HCT116 (cell line): Measurements from ENCODE around the gene GPM6B. TPM values are rescaled to one million over a fixed set of nuclear protein-coding genes. Genes with fewer than 3 reads are reported as not detected.

Source experiments
- ATAC-seq: fragments of 200-7000 bp; cut with Tn5 transposase; 2 replicates; pipeline ENCODE4 v1.9.1; 2020; ENCODE audit warnings: mild to moderate bottlenecking, moderate library complexity
- BruUV-seq: library from RNA; stranded (reverse); fragments of 400-500 nt; replicated peaks from 2 replicates; lab custom pipeline; 2021; lab: Mats Ljungman, UMichigan
- CTCF ChIA-PET: fragments of 300-600 bp; sonication (Branson Sonifier 250); formaldehyde crosslinking; loops from one replicate; lab custom pipeline; 2021; ENCODE audit warnings: antibody characterized with exemption; lab: Charles Lee
- POLR2A ChIA-PET: fragments of 300-600, 350-600 bp; sonication (Branson Sonifier 250); formaldehyde crosslinking; loops from one replicate; lab custom pipeline; 2021; ENCODE audit warnings: antibody characterized with exemption; lab: Charles Lee
- RAD21 ChIA-PET, 2 experiments: fragments of 300-600 bp; sonication (Branson Sonifier 250); formaldehyde crosslinking; loops; one replicate each; lab custom pipeline; 2023; ENCODE audit warnings: low total read pairs in 2 of 2; ENCODE audit not compliant: uncharacterized antibody in 2 of 2, unreplicated experiment in 2 of 2, low non-redundant PET in 1 of 2; lab: Charles Lee
- DNase-seq: peaks from one replicate; pipeline ENCODE4 v3.0.0-alpha.2; 2010; ENCODE audit warnings: low read depth, low spot score
- H2AFZ ChIP-seq: fragments of 200-600 bp; shearing (Covaris generic), sonication (generic); 2 replicates; pipeline ENCODE4 v1.6.1; 2017; ENCODE audit warnings: low read depth, mixed run types, mixed read lengths, antibody characterized with exemption, low read length; ENCODE audit not compliant: poor library complexity, severe bottlenecking
- H3K27ac ChIP-seq: 2 replicates; pipeline ENCODE4 v1.5.1; 2012; ENCODE audit warnings: low read depth, low read length
- H3K27me3 ChIP-seq: fragments of 200-600 bp; sonication (generic); 2 replicates; pipeline ENCODE4 v1.6.1; 2016; ENCODE audit warnings: mixed run types, low read length, mixed read lengths; ENCODE audit not compliant: insufficient read depth
- H3K36me3 ChIP-seq, 2 experiments: fragments of 200-500 bp in 1 of 2; fragments of 200-600 bp in 1 of 2; sonication (Bioruptor generic) in 1 of 2; sonication (generic) in 1 of 2; 2 replicates each; pipeline versions ENCODE4 v1.5.1 to v1.6.1; 2014 to 2016; ENCODE audit warnings: low read length in 2 of 2, inconsistent platforms in 1 of 2, mixed read lengths in 1 of 2, mixed run types in 1 of 2; ENCODE audit not compliant: insufficient read depth in 2 of 2, control insufficient read depth in 1 of 2
- H3K4me1 ChIP-seq, 2 experiments: fragments of 200-600 bp in 1 of 2; sonication (generic) in 1 of 2; 2 replicates each; pipeline versions ENCODE4 v1.5.1 to v1.6.1; 2012 to 2017; ENCODE audit warnings: low read length in 2 of 2, inconsistent platforms in 1 of 2, mild to moderate bottlenecking in 1 of 2, mixed read lengths in 1 of 2, mixed run types in 1 of 2, moderate library complexity in 1 of 2; ENCODE audit not compliant: insufficient read depth in 2 of 2, control insufficient read depth in 1 of 2
- H3K4me2 ChIP-seq: fragments of 200-600 bp; sonication (generic); 2 replicates; pipeline ENCODE4 v1.6.1; 2017; ENCODE audit warnings: mixed run types, low read length, mixed read lengths
- H3K4me3 ChIP-seq, 2 experiments: fragments of 200-600 bp in 1 of 2; sonication (generic) in 1 of 2; replicated peaks in 1 of 2; 2 replicates each; pipeline ENCODE4 v1.5.1; 2011 to 2016; ENCODE audit warnings: low read length in 2 of 2, control low read depth in 1 of 2, low read depth in 1 of 2, mild to moderate bottlenecking in 1 of 2, mixed read lengths in 1 of 2, mixed run types in 1 of 2
- H3K79me2 ChIP-seq: fragments of 200-600 bp; sonication (generic); 2 replicates; pipeline ENCODE4 v1.6.1; 2017; ENCODE audit warnings: mild to moderate bottlenecking, mixed run types, low read length, moderate library complexity, mixed read lengths; ENCODE audit not compliant: insufficient read depth
- H3K9ac ChIP-seq: fragments of 200-600 bp; sonication (generic); 2 replicates; pipeline ENCODE4 v1.6.1; 2016; ENCODE audit warnings: low read length, mixed read lengths
- H3K9me2 ChIP-seq: fragments of 200-600 bp; sonication (generic), shearing (Covaris generic); 2 replicates; pipeline ENCODE4 v1.6.1; 2017; ENCODE audit warnings: mixed run types, mild to moderate bottlenecking, moderate library complexity; ENCODE audit not compliant: insufficient read depth
- H3K9me3 ChIP-seq, 2 experiments: fragments of 200-500 bp in 1 of 2; fragments of 200-600 bp in 1 of 2; sonication (Bioruptor generic) in 1 of 2; sonication (generic) in 1 of 2; 2 replicates each; pipeline ENCODE4 v1.6.1; 2014 to 2017; ENCODE audit warnings: low read length in 2 of 2, mixed read lengths in 2 of 2, inconsistent platforms in 1 of 2, low read depth in 1 of 2, mild to moderate bottlenecking in 1 of 2, mixed run types in 1 of 2, moderate library complexity in 1 of 2; ENCODE audit not compliant: control insufficient read depth in 1 of 2, insufficient read depth in 1 of 2
- H4K20me1 ChIP-seq: fragments of 200-600 bp; sonication (generic), shearing (Covaris generic); 2 replicates; pipeline ENCODE4 v1.6.1; 2017; ENCODE audit warnings: mixed run types, mild to moderate bottlenecking, moderate library complexity; ENCODE audit not compliant: insufficient read depth
- CTCF ChIP-seq, 3 experiments: fragments of 200-600 bp in 1 of 3; sonication (generic) in 1 of 3; IDR thresholded peaks in 2 of 3; conservative IDR thresholded peaks in 1 of 3; 2 replicates each; pipeline ENCODE4 v1.5.1; 2012 to 2017; ENCODE audit warnings: low read depth in 2 of 3, low read length in 2 of 3, antibody characterized with exemption in 1 of 3, borderline replicate concordance in 1 of 3, control low read depth in 1 of 3, mild to moderate bottlenecking in 1 of 3, mixed read lengths in 1 of 3, mixed run types in 1 of 3, moderate library complexity in 1 of 3; ENCODE audit not compliant: insufficient read depth in 1 of 3
- ELF1 ChIP-seq: IDR thresholded peaks from 2 replicates; pipeline ENCODE4 v1.6.1; 2012; ENCODE audit warnings: low read depth, borderline replicate concordance
- RAD21 ChIP-seq: IDR thresholded peaks from 2 replicates; pipeline ENCODE4 v1.6.1; 2012; ENCODE audit warnings: low read depth, mild to moderate bottlenecking
- REST ChIP-seq: IDR thresholded peaks from 2 replicates; pipeline ENCODE4 v1.6.1; 2012; ENCODE audit warnings: low read depth
- intact Hi-C: fragments of 100-400 bp; cut with micrococcal nuclease; formaldehyde crosslinking; loops from 2 replicates; pipeline ENCODE4 v1.10.0; 2022
- total RNA-seq: library from RNA; stranded (reverse); gene quantifications from one replicate; pipeline ENCODE4 v1.2.1, GENCODE V29; 2021; ENCODE audit not compliant: unreplicated experiment

Gene GPM6B
- total RNA-seq, 1 experiment from 2014 or later = 0.07 TPM

DNA sequence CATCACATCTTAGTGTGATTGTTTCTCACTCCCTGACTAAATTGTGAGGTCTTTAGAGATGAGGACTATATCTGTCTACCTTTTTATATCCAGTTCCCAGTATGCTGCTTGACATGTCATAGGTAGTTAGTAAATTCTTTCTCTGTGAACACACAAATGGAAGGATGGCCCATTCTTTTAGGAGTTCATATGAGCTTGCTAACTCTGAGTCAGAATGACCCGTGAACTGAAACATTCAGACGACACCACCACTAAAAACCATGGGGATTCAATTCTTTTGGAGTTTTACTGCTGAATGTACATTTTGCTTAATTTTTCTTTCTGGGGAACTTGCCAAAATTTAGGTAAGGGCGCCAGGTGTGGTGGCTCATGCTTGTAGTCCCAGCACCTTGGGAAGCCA is 68.4 kb downstream of the GPM6B start (continued):
- TF ChIP-seq CTCF (IDR thresholded peaks at IDR 0.05 in 2 of 3, conservative IDR thresholded peaks at IDR 0.05 in 1 of 3; ENCODE audit: borderline replicate concordance in 1 of 3, insufficient read depth in 1 of 3, low read depth in 2 of 3, low read length in 2 of 3) (no peak), ELF1 (no peak)

DNA sequence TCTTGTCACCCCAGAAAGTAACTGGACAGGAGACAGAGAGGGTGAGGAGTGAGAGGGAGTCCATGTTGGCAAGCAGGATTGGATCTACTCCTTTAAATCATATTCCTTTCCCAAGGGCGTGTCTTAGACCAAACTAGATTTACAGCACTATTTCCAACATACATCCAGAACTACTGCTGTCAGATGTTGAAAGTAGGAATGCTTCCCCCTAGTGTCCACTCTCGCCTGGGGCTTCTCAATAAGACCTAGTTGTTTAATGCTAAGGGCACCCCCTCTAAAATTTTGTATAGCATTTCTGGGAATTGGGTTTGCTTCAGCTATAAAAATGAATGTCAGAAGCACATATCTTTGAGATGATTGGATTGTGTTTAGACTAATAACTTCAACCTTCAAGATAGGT is 69.1 kb downstream of the GPM6B start:
- ATAC-seq = peak; percentile 73; the same call in 1 of the 2 replicates
- intact Hi-C loops = loop anchor here (2.0 to 5.0 kb wide), 2 partner anchors 89 to 241 kb away; no protein-coding TSS in a partner anchor
- peaks cover 7 to 14% of the 10 kb centered on the region in 2 experiments; a peak in 3 of 4 replicates for H3K36me3 ChIP-seq
- H3K79me2 ChIP-seq = no peaks in the 10 kb centered on the region
- ChIA-PET RAD21 (no interaction called here), CTCF (interaction anchor here (2.4 kb wide), 1 partner anchor 281 kb away, joined by 5 read pairs; the partner anchor contains the start of gene GEMIN8), POLR2A (interaction anchor here (1.2 kb wide), 1 partner anchor 282 kb away, joined by 3 read pairs; the partner anchor contains the start of gene GEMIN8)
- TF ChIP-seq RAD21 (peak; percentile 57), REST (no peak), CTCF (IDR thresholded peaks at IDR 0.05 in 2 of 3, conservative IDR thresholded peaks at IDR 0.05 in 1 of 3; ENCODE audit: borderline replicate concordance in 1 of 3, insufficient read depth in 1 of 3, low read depth in 2 of 3, low read length in 2 of 3) (peak; percentile 31 to 50 (median 34); a peak in 4 of 6 replicates)
- no TSS peak for BruUV-seq
- H4K20me1 ChIP-seq = no peaks in the 10 kb centered on the region
- peak; percentile 37 for DNase-seq
- H3K4me1 ChIP-seq = no peaks in the 10 kb centered on the region
- H3K4me2 ChIP-seq = no peak overlapping the region
- H3K27me3 ChIP-seq = no peaks in the 10 kb centered on the region
- no peak overlapping the region for H3K9ac ChIP-seq
- H3K9me2 ChIP-seq = no peaks in the 10 kb centered on the region
- H3K27ac ChIP-seq = no peak overlapping the region
- H2AFZ ChIP-seq = no peak overlapping the region
- no peaks in the 10 kb centered on the region for H3K9me3 ChIP-seq
- H3K4me3 ChIP-seq = no peak overlapping the region
